ENCODE results near the gene RCE1.

Gene RCE1

GRCh38 chr11:66864924-66865697, 21.9 kb downstream of the RCE1 start:
- H3K9me3 ChIP-seq (ENCODE audit: severe bottlenecking): no peaks in the 10 kb centered on the region
- H3K27me3 ChIP-seq (ENCODE audit: insufficient read depth, poor library complexity, severe bottlenecking): no peaks in the 10 kb centered on the region
- H3K36me3 ChIP-seq (ENCODE audit: low read depth): peaks cover 9% of the 10 kb centered on the region
- no peak overlapping the region for H3K27ac ChIP-seq (ENCODE audit: poor library complexity, severe bottlenecking)
- DNase-seq (ENCODE audit: low spot score): no peak
- no peak overlapping the region for H3K4me3 ChIP-seq (ENCODE audit: severe bottlenecking)
- no peaks in the 10 kb centered on the region for H3K4me1 ChIP-seq (ENCODE audit: insufficient read depth, poor library complexity, severe bottlenecking)
- ATAC-seq (ENCODE audit: low read depth): no peak
- no peak for TF ChIP-seq CTCF (IDR thresholded peaks at IDR 0.05; ENCODE audit: poor library complexity, severe bottlenecking)

- TF ChIP-seq CTCF (IDR thresholded peaks at IDR 0.05; ENCODE audit: poor library complexity, severe bottlenecking): no peak
Measured at GRCh38 chr11:66866007-66866406, 22.8 kb downstream of the RCE1 start.

GRCh38 chr11:66866511-66866986, 23.3 kb downstream of the RCE1 start:
- no peak overlapping the region for H3K4me3 ChIP-seq (ENCODE audit: severe bottlenecking)
- no peaks in the 10 kb centered on the region for H3K27me3 ChIP-seq (ENCODE audit: insufficient read depth, poor library complexity, severe bottlenecking)
- ATAC-seq (ENCODE audit: low read depth) (no peak), DNase-seq (ENCODE audit: low spot score) (no peak)
- peaks cover 12% of the 10 kb centered on the region for H3K36me3 ChIP-seq (ENCODE audit: low read depth)
- H3K4me1 ChIP-seq (ENCODE audit: insufficient read depth, poor library complexity, severe bottlenecking): no peaks in the 10 kb centered on the region
- H3K9me3 ChIP-seq (ENCODE audit: severe bottlenecking): no peaks in the 10 kb centered on the region
- TF ChIP-seq CTCF (IDR thresholded peaks at IDR 0.05; ENCODE audit: poor library complexity, severe bottlenecking): no peak
- no peak overlapping the region for H3K27ac ChIP-seq (ENCODE audit: poor library complexity, severe bottlenecking)

More at GRCh38 chr11:66866007-66866406, 22.8 kb downstream of the RCE1 start:
- DNase-seq (ENCODE audit: low spot score) (no peak), ATAC-seq (ENCODE audit: low read depth) (no peak)
- H3K27me3 ChIP-seq (ENCODE audit: insufficient read depth, poor library complexity, severe bottlenecking): no peaks in the 10 kb centered on the region
- H3K9me3 ChIP-seq (ENCODE audit: severe bottlenecking): no peaks in the 10 kb centered on the region
- no peak overlapping the region for H3K27ac ChIP-seq (ENCODE audit: poor library complexity, severe bottlenecking)
- H3K4me1 ChIP-seq (ENCODE audit: insufficient read depth, poor library complexity, severe bottlenecking): no peaks in the 10 kb centered on the region
- H3K36me3 ChIP-seq (ENCODE audit: low read depth): peaks cover 9% of the 10 kb centered on the region
- H3K4me3 ChIP-seq (ENCODE audit: severe bottlenecking): no peak overlapping the region

- no peak overlapping the region for H3K27ac ChIP-seq (ENCODE audit: poor library complexity, severe bottlenecking)
- no peak overlapping the region for H3K4me3 ChIP-seq (ENCODE audit: severe bottlenecking)
- ATAC-seq (ENCODE audit: low read depth) (no peak), DNase-seq (ENCODE audit: low spot score) (no peak)
- no peak for TF ChIP-seq CTCF (IDR thresholded peaks at IDR 0.05; ENCODE audit: poor library complexity, severe bottlenecking)
- peaks cover 13% of the 10 kb centered on the region for H3K36me3 ChIP-seq (ENCODE audit: low read depth)
- H3K27me3 ChIP-seq (ENCODE audit: insufficient read depth, poor library complexity, severe bottlenecking): no peaks in the 10 kb centered on the region
- no peaks in the 10 kb centered on the region for H3K9me3 ChIP-seq (ENCODE audit: severe bottlenecking)
- H3K4me1 ChIP-seq (ENCODE audit: insufficient read depth, poor library complexity, severe bottlenecking): no peaks in the 10 kb centered on the region
Measured at GRCh38 chr11:66867425-66868040, 24.3 kb downstream of the RCE1 start.

All from RWPE2 (cell line).